ENCODE measurements around the gene TAOK1.

- TF ChIP-seq ZNF175 (tag by site-specific recombination; IDR thresholded peaks at IDR 0.05) (no peak), ZNF561 (tag by site-specific recombination; IDR thresholded peaks at IDR 0.05; ENCODE audit: borderline replicate concordance) (no peak), CTCF (tag by site-specific recombination; IDR thresholded peaks at IDR 0.05) (no peak)
Observed at GRCh38 chr17:29341726-29342125, 48.4 kb upstream of the TAOK1 start.

Measured in HEK293 (cell line).